Fibroblast of pulmonary artery (primary cell): ENCODE data around the gene TSEN15.

Experiments
- DNase-seq: peaks from one replicate; pipeline ENCODE4 v3.0.0-alpha.2; 2010; ENCODE audit warnings: low read depth
- H3K4me3 ChIP-seq: replicated peaks from 2 replicates; pipeline ENCODE4 v1.5.1; 2011; ENCODE audit warnings: low read depth, mild to moderate bottlenecking, control low read depth, low read length, moderate library complexity
- CTCF ChIP-seq: IDR thresholded peaks from 2 replicates; pipeline ENCODE4 v1.5.1; 2011; ENCODE audit warnings: mild to moderate bottlenecking, control low read depth, low read length, inconsistent platforms; ENCODE audit errors: missing control alignments

The TSEN15 gene

GRCh38 chr1:184052194-184052559, 647 bp downstream of the TSEN15 start:
- DNase-seq: no peak
- peak overlapping the region; percentile 70 for H3K4me3 ChIP-seq
- TF ChIP-seq CTCF: no peak

GRCh38 chr1:184052750-184053149, 1.2 kb downstream of the TSEN15 start:
- H3K4me3 ChIP-seq: peak overlapping the region; percentile 70
- no peak for TF ChIP-seq CTCF
- DNase-seq: no peak

GRCh38 chr1:184053881-184054280, 2.4 kb downstream of the TSEN15 start:
- no peak for TF ChIP-seq CTCF
- no peak overlapping the region for H3K4me3 ChIP-seq
- no peak for DNase-seq

- H3K4me3 ChIP-seq: no peak overlapping the region
- no peak for TF ChIP-seq CTCF
- DNase-seq: peak; percentile 78
Measured at GRCh38 chr1:184056921-184057555, 5.5 kb downstream of the TSEN15 start.

- no peak for DNase-seq
- TF ChIP-seq CTCF: no peak
- no peak overlapping the region for H3K4me3 ChIP-seq
Measured at GRCh38 chr1:184059887-184060286, 8.4 kb downstream of the TSEN15 start.

GRCh38 chr1:184060316-184060715, 8.8 kb downstream of the TSEN15 start:
- TF ChIP-seq CTCF: no peak
- H3K4me3 ChIP-seq: no peak overlapping the region
- peak; percentile 21 for DNase-seq

GRCh38 chr1:184061396-184062003, 10.0 kb downstream of the TSEN15 start:
- peak; percentile 71 for DNase-seq
- TF ChIP-seq CTCF: no peak
- no peak overlapping the region for H3K4me3 ChIP-seq
